ENCODE measurements around the gene CHRND.
"Not testable (repeated sequence)": the region's sequence is repeated elsewhere in the genome, so short reads cannot be mapped to it uniquely, and the experiment has no call there.

Gene CHRND

DNA sequence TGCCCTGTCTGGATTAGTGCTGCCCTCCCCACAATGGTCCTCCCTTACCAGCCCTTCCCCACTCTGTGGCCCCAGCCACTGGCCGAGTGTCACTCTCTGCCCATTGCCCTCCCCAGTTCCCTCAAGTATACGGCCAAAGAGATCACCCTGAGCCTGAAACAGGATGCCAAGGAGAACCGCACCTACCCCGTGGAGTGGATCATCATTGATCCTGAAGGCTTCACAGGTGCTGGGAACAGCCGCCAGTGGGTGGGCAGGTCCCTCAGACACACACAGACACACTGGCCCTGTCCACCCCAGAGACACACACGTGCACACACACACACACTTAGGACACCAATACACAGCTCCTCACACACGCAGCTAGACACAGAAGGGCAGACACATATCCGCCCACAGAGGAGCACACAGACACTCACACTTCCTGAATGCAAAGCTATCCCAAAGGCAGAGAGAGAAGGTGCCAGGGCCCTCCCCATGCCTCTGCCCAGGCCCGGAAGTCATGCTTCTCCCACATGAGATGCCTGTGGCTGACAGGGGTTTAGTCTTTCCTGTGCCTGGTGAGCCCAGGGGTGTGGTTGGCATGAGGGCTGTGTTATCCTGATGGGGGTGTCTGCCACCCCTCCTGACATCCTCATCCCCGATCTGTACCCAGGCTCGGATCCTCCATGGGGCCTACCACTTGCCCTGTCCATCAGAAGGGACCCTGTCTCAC lies 2.9 kb downstream of the CHRND start:
- no peak for DNase-seq

DNA sequence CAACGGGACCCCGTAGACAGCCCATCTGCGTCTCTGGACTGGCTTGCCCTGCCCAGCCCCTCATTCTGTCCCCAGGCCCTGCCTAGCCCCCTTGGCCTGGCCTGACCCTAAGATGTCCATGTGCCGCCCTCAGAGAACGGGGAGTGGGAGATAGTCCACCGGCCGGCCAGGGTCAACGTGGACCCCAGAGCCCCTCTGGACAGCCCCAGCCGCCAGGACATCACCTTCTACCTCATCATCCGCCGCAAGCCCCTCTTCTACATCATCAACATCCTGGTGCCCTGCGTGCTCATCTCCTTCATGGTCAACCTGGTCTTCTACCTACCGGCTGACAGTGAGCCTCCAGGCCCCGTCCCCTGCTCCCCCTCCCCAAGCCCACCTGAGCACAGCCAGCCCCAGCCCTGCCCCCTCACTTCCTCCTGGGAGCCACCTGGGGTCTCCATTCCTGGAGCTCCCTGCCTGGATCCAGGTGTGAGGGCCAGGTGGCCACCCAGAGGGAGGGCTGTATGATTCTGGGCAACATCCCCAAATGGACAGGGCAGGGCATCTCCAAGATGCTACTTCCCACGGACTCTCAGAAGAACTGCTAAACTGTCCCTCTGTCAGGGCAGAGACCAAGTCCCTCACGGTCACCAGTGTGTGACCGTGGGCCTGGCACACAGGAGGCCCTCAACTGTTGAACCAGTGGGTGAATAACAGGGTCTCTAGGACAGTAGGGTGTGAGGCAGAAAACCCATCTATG lies 4.0 kb downstream of the CHRND start:
- no peak for DNase-seq

GRCh38 chr2:232530626-232531260 lies 4.8 kb downstream of the CHRND start:
- no peak for DNase-seq

DNA sequence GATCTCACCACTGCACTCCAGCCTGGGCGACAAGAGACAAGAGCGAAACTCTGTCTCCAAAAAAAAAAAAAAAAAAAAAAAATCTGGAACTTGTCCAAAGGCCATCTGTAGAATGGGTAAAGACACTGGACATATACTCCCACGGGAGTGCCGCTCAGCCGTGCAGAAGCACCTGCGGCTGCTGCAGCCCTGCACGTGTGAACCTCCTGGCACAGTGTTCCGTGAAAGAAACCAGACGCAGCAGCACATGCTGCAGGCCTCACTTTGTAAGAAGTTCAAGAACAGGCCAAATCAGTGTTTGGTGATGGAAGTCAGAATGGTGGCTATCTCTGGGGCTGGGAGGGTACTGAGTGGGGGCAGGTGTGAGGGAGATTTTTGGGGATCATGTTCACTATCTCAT lies 6.5 kb downstream of the CHRND start:
- no peak for DNase-seq

DNA sequence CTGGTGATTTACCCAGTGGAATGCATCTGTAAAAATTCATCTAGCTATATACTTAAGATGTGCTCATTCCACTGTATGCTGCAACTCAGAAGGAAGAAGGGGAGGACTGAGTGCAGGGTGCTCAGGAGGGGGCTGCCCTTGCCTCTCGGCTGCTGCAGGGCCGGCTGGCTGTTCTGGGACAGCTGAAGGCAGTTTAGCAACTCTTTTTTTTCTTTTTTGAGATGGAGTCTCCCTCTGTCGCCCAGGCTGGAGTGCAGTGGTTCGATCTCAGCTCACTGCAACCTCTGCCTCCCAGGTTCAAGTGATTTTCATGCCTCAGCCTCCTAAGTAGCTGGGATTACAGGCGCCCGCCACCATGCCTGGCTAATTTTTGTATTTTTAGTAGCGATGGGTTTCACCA lies 6.9 kb downstream of the CHRND start:
- not testable (repeated sequence) for DNase-seq

GRCh38 chr2:232533944-232534710 lies 8.2 kb downstream of the CHRND start:
- no peak for DNase-seq

DNA sequence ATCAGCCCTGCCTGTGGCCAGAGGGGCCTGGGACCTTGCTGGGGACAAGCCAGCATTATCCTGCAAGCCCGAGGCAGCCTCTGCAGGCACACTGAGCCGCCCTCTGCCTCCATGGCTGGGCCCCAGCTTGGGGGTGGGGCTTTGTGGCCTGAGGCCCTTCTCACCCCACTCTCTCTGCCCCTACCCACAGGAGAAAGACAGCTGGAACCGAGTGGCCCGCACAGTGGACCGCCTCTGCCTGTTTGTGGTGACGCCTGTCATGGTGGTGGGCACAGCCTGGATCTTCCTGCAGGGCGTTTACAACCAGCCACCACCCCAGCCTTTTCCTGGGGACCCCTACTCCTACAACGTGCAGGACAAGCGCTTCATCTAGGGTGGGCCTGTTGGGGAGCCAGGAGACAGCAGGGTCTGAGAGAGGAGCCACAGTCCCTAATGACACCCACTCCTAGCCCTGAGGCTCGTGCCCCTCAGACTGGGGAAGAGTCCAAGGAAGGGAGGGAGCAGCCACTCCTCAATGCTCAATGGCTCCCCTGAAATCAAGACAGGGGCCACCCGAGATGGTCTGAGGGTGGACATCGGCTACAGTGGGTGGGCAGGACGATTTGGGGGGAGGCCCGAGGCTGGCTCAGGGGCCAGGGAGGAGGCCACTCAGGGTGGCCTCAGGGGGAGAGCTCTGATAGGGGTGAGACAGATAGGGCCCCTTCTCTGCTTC lies 9.1 kb downstream of the CHRND start:
- no peak for DNase-seq

DNA sequence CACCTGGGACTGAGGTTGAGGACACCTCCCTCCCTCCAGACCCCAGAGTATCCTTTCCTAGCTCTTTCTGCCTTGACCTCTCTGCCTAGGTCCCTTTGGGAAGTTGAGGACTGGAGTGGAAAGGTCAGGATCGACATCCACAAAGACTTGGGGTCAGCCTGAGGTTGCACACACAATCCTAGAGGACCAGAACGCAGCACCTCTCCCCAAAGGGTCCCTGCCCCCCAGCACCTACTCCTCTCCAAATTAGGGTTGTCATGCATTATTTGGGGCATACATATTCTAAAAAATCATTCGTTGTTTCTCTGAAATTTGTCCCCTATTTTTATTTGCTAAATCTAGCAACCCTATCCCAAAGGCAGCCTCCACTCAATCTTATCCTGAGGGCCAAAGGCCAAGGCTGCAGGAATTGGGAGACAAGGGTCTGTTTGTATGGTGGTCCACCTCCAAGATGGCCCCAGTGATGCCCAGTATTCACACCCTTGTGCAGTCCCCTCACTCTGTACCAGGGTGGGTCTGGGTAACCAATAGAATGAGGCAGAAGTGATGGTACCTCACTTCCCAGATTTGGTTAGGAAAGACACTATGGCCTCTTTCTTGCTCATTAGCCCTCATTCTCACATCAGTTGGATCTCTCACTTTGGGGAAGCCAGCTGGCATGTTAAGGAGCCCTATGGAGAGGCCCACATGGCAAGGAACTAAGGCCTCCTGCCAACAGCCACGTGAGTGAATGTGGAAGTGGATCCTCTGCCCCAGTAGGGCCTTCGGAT lies 10.0 kb downstream of the CHRND start:
- no peak for DNase-seq

DNA sequence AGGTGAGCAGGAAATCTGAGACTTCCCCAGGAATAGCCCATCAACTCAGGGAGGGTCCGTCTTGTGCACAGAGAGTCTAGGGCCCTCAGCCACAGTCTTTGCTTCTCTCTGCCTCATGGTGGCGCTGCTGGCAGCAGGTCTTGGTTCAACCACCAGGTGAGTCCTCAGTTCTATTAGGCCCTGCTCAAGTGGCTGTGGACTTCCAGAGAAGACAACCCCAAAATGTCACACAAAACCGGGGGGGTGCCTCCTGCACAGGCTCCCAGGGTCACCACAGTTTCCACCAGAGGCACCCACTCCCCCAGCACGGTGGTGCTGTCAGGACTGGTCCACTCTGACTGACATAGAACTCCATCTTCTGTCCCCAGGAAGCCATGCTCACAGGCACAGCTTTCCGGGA lies 11.1 kb downstream of the CHRND start:
- DNase-seq, result no peak

DNA sequence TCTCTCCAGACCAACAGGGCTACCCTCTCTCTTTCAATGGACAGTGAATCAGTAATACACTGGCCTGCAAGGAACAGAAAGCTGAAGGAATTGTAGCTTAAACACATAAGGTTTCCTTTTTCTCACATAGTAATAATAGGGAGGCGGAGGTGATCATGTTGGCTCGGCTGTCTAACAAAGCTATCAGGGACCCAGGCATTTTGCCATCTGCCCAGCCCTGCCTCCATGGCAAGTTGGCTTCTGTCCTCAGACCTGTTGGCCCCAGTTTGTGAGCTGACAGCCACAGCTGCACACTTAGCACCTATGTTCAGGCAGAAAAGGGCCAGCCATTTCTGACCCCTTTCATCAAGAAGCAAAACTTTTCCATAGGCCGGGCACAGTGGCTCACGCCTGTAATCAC lies 11.5 kb downstream of the CHRND start:
- no peak for DNase-seq

- DNase-seq, result no peak
These were observed 12.7 kb downstream of the CHRND start for GRCh38 chr2:232538671-232539070.

GRCh38 chr2:232539298-232540231 lies 13.6 kb downstream of the CHRND start, which contains the start of gene CHRNG:
Gene CHRNG (plus strand): TSS chr2:232539692. CDS start chr2:232539748, 56 bp downstream.
- no peak for DNase-seq

GRCh38 chr2:232540441-232541041 lies 14.6 kb downstream of the CHRND start:
- DNase-seq, result no peak

- no peak for DNase-seq
These were observed 15.4 kb downstream of the CHRND start for GRCh38 chr2:232541195-232541960.

DNA sequence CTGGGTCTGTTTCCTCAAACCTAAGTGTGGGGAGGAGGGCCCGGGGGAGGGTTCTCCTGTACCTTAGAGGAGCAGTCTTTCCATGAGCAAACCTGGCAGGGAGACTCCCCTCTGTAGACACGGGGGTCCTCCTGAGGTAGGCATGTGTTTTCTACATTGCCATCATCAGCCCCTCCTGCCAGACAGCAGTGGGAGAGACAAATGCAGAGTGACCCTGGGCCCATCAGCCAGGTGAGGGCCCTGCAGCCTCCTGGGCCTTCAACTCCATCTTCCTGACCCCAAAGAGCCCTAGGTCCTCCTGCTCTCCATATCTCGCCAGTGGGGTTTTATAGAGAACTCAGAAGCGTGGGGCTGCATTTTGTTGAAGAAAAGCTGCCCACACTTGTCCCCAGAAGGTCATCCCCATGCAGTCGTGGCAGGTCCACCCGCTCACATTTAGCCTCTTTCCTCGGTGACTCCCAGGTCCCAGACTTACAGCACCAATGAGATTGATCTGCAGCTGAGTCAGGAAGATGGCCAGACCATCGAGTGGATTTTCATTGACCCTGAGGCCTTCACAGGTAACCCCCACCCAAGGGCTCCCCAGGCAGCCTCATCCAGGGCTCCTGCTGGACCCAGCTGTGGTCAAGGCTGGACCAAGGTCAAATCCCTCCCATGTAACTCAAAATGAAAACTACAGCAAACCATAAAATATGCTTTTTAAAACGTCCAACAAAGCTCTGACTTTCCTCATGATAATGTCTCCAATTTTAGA lies 16.2 kb downstream of the CHRND start:
- no peak for DNase-seq

DNA sequence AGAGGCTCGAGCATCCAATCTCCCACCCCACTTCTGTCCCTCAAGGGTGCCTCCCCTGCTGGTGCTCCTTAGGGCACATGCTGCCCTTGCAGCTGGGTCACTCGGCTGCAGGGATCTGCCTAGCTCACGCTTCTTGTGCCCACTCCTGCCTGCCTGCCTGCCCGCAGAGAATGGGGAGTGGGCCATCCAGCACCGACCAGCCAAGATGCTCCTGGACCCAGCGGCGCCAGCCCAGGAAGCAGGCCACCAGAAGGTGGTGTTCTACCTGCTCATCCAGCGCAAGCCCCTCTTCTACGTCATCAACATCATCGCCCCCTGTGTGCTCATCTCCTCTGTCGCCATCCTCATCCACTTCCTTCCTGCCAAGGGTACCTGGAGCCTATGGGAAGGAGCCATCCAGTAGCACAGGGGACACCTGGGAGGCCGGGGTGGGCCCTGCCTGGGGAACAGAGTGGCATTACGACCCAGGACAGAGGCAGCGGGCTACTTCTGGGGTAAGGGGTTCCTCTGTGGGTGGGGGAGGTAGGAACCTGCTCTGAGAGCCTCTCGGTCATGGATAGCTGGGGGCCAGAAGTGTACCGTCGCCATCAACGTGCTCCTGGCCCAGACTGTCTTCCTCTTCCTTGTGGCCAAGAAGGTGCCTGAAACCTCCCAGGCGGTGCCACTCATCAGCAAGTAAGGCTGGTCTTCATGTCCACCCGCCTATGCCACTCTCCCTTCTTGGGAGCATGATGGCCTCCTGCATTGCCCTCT lies 16.9 kb downstream of the CHRND start:
- no peak for DNase-seq

GRCh38 chr2:232543491-232543890 lies 17.5 kb downstream of the CHRND start:
- no peak for DNase-seq
